Neuronal stem cell (in vitro differentiated cells): Measurements from ENCODE around the gene ZNF473.
"Not testable (repeated sequence)": the region's sequence is repeated elsewhere in the genome, so short reads cannot be mapped to it uniquely, and the experiment has no call there.

Experiments used
- DNase-seq: peaks from one replicate; pipeline ENCODE4 v3.0.0-alpha.2; 2013; ENCODE audit warnings: low spot score
- H2AFZ ChIP-seq: one replicate; pipeline ENCODE4 v1.6.1; 2013; ENCODE audit warnings: mild to moderate bottlenecking, low read length, inconsistent platforms
- H2AK5ac ChIP-seq: 2 replicates; pipeline ENCODE4 v1.6.1; 2013; ENCODE audit warnings: low read depth, mild to moderate bottlenecking, inconsistent platforms, low read length, moderate library complexity, mixed read lengths
- H2BK120ac ChIP-seq: 2 replicates; pipeline ENCODE4 v1.6.1; 2013; ENCODE audit warnings: low read depth, mild to moderate bottlenecking, inconsistent platforms, low read length, moderate library complexity, mixed read lengths
- H2BK12ac ChIP-seq: one replicate; pipeline ENCODE4 v1.6.1; 2013; ENCODE audit warnings: low read length, inconsistent platforms
- H2BK15ac ChIP-seq: 2 replicates; pipeline ENCODE4 v1.6.1; 2013; ENCODE audit warnings: mild to moderate bottlenecking, low read length, inconsistent platforms, mixed read lengths
- H2BK5ac ChIP-seq: one replicate; pipeline ENCODE4 v1.6.1; 2013; ENCODE audit warnings: inconsistent platforms, mild to moderate bottlenecking, low read length, moderate library complexity
- H3K14ac ChIP-seq: one replicate; pipeline ENCODE4 v1.6.1; 2013; ENCODE audit warnings: low read length, inconsistent platforms
- H3K18ac ChIP-seq: 2 replicates; pipeline ENCODE4 v1.6.1; 2013; ENCODE audit warnings: low read length, inconsistent platforms
- H3K23ac ChIP-seq: 2 replicates; pipeline ENCODE4 v1.6.1; 2013; ENCODE audit warnings: low read depth, mild to moderate bottlenecking, mixed read lengths, low read length, inconsistent platforms; ENCODE audit not compliant: poor library complexity
- H3K27ac ChIP-seq: replicated peaks from 3 replicates; pipeline ENCODE4 v1.5.1; 2013; ENCODE audit warnings: low read length, inconsistent platforms
- H3K27me3 ChIP-seq, 3 experiments: 2 replicates each; pipeline ENCODE4 v1.6.1; 2013; ENCODE audit warnings: low read length in 3 of 3, mild to moderate bottlenecking in 2 of 3, inconsistent platforms in 1 of 3, low read depth in 1 of 3, mixed read lengths in 1 of 3, moderate library complexity in 1 of 3; ENCODE audit not compliant: control insufficient read depth in 3 of 3, insufficient read depth in 3 of 3
- H3K36me3 ChIP-seq, 2 donors: replicated peaks in 1 of 2; 2 replicates each; pipeline ENCODE4 v1.6.1; 2013; ENCODE audit warnings: low read length in 2 of 2; ENCODE audit not compliant: control insufficient read depth in 2 of 2, insufficient read depth in 2 of 2
- H3K4ac ChIP-seq: 2 replicates; pipeline ENCODE4 v1.6.1; 2013; ENCODE audit warnings: inconsistent platforms, mild to moderate bottlenecking, low read length, moderate library complexity
- H3K4me1 ChIP-seq, 2 donors: 1 replicate in 1 of 2; 2 replicates in 1 of 2; pipeline ENCODE4 v1.6.1; 2013; ENCODE audit warnings: low read length in 2 of 2, low read depth in 1 of 2; ENCODE audit not compliant: control insufficient read depth in 2 of 2, insufficient read depth in 1 of 2
- H3K4me2 ChIP-seq: one replicate; pipeline ENCODE4 v1.6.1; 2013; ENCODE audit warnings: mild to moderate bottlenecking, low read length, inconsistent platforms; ENCODE audit not compliant: insufficient read depth, poor library complexity, severe bottlenecking
- H3K4me3 ChIP-seq, 2 donors: 2 replicates each; pipeline ENCODE4 v1.5.1; 2013; ENCODE audit warnings: low read length in 2 of 2, mild to moderate bottlenecking in 2 of 2, inconsistent platforms in 1 of 2, moderate library complexity in 1 of 2
- H3K79me1 ChIP-seq: one replicate; pipeline ENCODE4 v1.6.1; 2013; ENCODE audit warnings: low read depth, mild to moderate bottlenecking, inconsistent platforms, low read length, moderate library complexity
- H3K9ac ChIP-seq: one replicate; pipeline ENCODE4 v1.6.1; 2013; ENCODE audit warnings: mild to moderate bottlenecking, low read depth, low read length, inconsistent platforms; ENCODE audit not compliant: poor library complexity
- H3K9me3 ChIP-seq, 2 donors: replicated peaks in 1 of 2; 2 replicates each; pipeline versions ENCODE3 to v1.6.1; 2013; ENCODE audit warnings: low read length in 2 of 2, mild to moderate bottlenecking in 2 of 2, inconsistent platforms in 1 of 2, low read depth in 1 of 2, mixed read lengths in 1 of 2, moderate library complexity in 1 of 2; ENCODE audit not compliant: control insufficient read depth in 2 of 2, insufficient read depth in 1 of 2
- H4K8ac ChIP-seq: one replicate; pipeline ENCODE4 v1.6.1; 2013; ENCODE audit warnings: low read depth, mild to moderate bottlenecking, inconsistent platforms, low read length, moderate library complexity
- H4K91ac ChIP-seq: one replicate; pipeline ENCODE4 v1.6.1; 2013; ENCODE audit warnings: low read length, low read depth, mild to moderate bottlenecking, inconsistent platforms; ENCODE audit not compliant: poor library complexity
- WGBS, 2 donors: extraction: QIAGEN DNeasy Blood & Tissue Kit; methylation state at CpG; one replicate each; pipeline ENCODE4 v1.1.7; 2013; ENCODE audit warnings: missing lambda C conversion rate in 2 of 2, mixed read lengths in 1 of 2; ENCODE audit not compliant: insufficient read length in 2 of 2, insufficient replicate concordance in 1 of 2; ENCODE audit errors: extremely low coverage in 2 of 2; 5-methylcytosine and 5-hydroxymethylcytosine counted together

ZNF473 gene

GRCh38 chr19:50061650-50062049 lies 35.8 kb downstream of the ZNF473 start:
- Histone ChIP-seq H4K8ac (no peak overlapping the region), H2BK5ac (no peak overlapping the region), H2BK15ac (no peak overlapping the region), H3K4me2 (no peak overlapping the region), H2AFZ (no peak overlapping the region), H4K91ac (no peak overlapping the region), H3K36me3 (no peaks in the 10 kb centered on the region), H3K4ac (no peak overlapping the region), H2BK120ac (no peak overlapping the region), H3K14ac (no peak overlapping the region), H3K9ac (no peak overlapping the region), H2AK5ac (no peak overlapping the region), H3K4me1 (no peaks in the 10 kb centered on the region), H3K9me3 (peaks cover 24 to 33% of the 10 kb centered on the region in 2 donors), H3K4me3 (no peak overlapping the region), H3K18ac (no peak overlapping the region), H3K27ac (no peak overlapping the region), H3K27me3 (no peaks in the 10 kb centered on the region), H3K79me1 (no peaks in the 10 kb centered on the region), H2BK12ac (no peak overlapping the region), H3K23ac (no peak overlapping the region)
- WGBS, 2 donors: no CpG with 5 or more reads among the region's 5 CpGs
- DNase-seq: no peak

DNA sequence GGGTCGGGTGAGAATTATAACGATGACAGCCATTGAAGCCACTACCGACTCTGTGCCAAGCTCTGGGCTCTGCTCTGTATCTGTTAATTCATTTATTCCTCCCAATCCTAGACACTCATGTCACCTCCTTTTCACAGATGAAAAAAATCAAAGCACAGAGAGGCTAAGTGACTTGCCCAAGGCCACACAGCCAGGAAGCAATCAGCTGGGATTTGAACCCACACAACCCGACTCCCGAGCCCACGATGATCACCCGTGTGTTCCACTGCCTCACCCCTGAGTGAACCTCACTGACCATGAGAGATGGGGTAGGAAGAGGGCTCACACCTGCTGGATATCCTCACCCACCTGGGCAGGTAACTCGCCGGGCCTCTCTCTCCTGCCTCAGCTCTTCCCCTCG lies 40.1 kb downstream of the ZNF473 start:
- Histone ChIP-seq H2BK120ac (no peak overlapping the region), H2BK12ac (no peak overlapping the region), H3K18ac (no peak overlapping the region), H3K23ac (no peak overlapping the region), H3K9me3 (peaks cover 0 to 25% of the 10 kb centered on the region in 2 donors), H3K4me2 (no peak overlapping the region), H4K91ac (no peak overlapping the region), H4K8ac (no peak overlapping the region), H2AFZ (no peak overlapping the region), H3K27ac (no peak overlapping the region), H3K36me3 (no peaks in the 10 kb centered on the region), H3K9ac (no peak overlapping the region), H2BK5ac (no peak overlapping the region), H3K4me3 (no peak overlapping the region), H3K27me3 (no peaks in the 10 kb centered on the region), H3K79me1 (no peaks in the 10 kb centered on the region), H3K4me1 (no peaks in the 10 kb centered on the region), H2BK15ac (no peak overlapping the region), H3K4ac (no peak overlapping the region), H2AK5ac (no peak overlapping the region), H3K14ac (no peak overlapping the region)
- no CpG with 5 or more reads among the region's 10 CpGs for WGBS, 2 donors
- no peak for DNase-seq

DNA sequence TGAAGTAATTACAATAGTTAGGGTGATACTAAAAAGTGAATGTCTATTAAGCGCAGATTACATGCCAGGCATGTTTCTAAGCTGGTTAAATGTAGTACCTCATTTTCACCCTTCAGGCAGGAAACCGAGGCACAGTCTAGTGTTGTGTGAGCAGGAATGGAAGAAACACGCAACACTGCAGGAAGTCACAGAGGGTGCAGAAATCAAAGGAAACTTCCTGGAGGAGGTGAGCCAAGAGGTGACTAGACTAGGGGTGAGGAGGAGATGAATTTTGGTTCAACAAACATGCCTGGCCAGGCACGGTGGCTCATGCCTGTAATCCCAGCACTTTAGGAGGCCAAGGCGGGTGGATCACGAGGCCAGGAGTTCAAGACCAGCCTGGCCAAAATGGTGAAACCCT lies 41.8 kb downstream of the ZNF473 start:
- Histone ChIP-seq H2BK5ac (no peak overlapping the region), H3K79me1 (peaks cover 3% of the 10 kb centered on the region), H3K4ac (no peak overlapping the region), H3K27ac (no peak overlapping the region), H3K4me2 (no peak overlapping the region), H4K91ac (no peak overlapping the region), H3K14ac (no peak overlapping the region), H2AK5ac (no peak overlapping the region), H3K4me1 (no peaks in the 10 kb centered on the region), H3K36me3 (no peaks in the 10 kb centered on the region), H3K18ac (no peak overlapping the region), H2BK15ac (no peak overlapping the region), H2BK12ac (no peak overlapping the region), H4K8ac (no peak overlapping the region), H2AFZ (no peak overlapping the region), H3K23ac (no peak overlapping the region), H2BK120ac (no peak overlapping the region), H3K9ac (no peak overlapping the region), H3K9me3 (peaks cover 0 to 26% of the 10 kb centered on the region in 2 donors), H3K27me3 (no peaks in the 10 kb centered on the region), H3K4me3 (no peak overlapping the region)
- DNase-seq: no peak
- no CpG with 5 or more reads among the region's 6 CpGs for WGBS, 2 donors

DNA sequence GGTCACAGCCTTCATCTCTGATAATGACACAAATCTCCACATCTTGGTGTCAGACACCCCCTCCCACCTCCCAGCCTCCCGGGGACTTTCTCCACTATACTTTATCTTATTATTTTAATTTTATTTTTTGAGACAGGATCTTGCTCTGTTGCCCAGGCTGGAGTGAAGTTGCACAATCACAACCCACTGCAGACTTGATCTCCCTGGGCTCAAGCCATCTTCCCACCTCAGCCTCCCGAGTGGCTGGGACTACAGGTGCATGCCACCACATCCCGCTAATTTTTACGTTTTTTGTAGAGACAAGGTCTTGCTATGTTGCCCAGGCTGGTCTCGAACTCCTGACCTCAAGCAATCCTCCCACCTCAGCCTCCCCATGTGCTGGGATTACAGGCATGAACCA lies 42.6 kb downstream of the ZNF473 start:
- H2BK120ac ChIP-seq, H3K23ac ChIP-seq, DNase-seq, H3K18ac ChIP-seq, H3K36me3 ChIP-seq, H3K14ac ChIP-seq, H2AK5ac ChIP-seq, H3K4me2 ChIP-seq, H4K8ac ChIP-seq, H2BK12ac ChIP-seq, H4K91ac ChIP-seq, H3K9ac ChIP-seq, H3K4me1 ChIP-seq, H3K4ac ChIP-seq, H3K27me3 ChIP-seq, H2AFZ ChIP-seq, H3K79me1 ChIP-seq, H2BK5ac ChIP-seq, H3K27ac ChIP-seq, H2BK15ac ChIP-seq: not testable (repeated sequence)
- Histone ChIP-seq H3K4me3 (peak overlapping the region in 1 of 2 donors; percentile 14), H3K9me3 (peaks cover 0 to 28% of the 10 kb centered on the region in 2 donors)
- WGBS, 2 donors: no CpG with 5 or more reads among the region's 5 CpGs
